ENCODE measurements around the gene SLCO1B3.
"Not testable (repeated sequence)": the region's sequence is repeated elsewhere in the genome, so short reads cannot be mapped to it uniquely, and the experiment has no call there.

SLCO1B3 gene, protein sequence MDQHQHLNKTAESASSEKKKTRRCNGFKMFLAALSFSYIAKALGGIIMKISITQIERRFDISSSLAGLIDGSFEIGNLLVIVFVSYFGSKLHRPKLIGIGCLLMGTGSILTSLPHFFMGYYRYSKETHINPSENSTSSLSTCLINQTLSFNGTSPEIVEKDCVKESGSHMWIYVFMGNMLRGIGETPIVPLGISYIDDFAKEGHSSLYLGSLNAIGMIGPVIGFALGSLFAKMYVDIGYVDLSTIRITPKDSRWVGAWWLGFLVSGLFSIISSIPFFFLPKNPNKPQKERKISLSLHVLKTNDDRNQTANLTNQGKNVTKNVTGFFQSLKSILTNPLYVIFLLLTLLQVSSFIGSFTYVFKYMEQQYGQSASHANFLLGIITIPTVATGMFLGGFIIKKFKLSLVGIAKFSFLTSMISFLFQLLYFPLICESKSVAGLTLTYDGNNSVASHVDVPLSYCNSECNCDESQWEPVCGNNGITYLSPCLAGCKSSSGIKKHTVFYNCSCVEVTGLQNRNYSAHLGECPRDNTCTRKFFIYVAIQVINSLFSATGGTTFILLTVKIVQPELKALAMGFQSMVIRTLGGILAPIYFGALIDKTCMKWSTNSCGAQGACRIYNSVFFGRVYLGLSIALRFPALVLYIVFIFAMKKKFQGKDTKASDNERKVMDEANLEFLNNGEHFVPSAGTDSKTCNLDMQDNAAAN

DNA sequence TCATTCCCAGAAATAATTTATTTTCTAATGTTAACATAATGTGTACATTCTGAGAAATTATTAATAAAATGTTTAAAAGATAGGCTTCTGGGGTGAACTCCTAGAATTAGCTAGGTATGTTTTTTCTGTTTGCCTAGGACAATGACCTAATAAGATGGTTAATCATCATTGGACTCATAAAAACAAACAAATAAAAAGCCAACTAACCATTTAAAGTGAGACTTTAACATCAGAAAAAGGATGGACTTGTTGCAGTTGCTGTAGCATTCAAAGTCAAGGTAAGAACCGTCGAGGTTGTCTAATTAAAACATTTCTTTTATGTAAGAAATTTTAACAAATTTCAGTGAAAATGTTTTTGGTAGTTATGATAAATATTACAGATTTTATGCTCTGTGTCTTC lies at the start of gene SLCO1B3:
TSS of gene SLCO1B3 (plus strand) at position 219 of the 400 bp plus-strand sequence. CDS start 5,034 bp downstream, outside the sequence.
- Histone ChIP-seq H3K9ac (ENCODE audit: low read length) (no peak within 1 kb of the TSS), H3K27ac (ENCODE audit: low read depth, low read length) (no peak within 1 kb of the TSS), H3K36me3 (ENCODE audit: control insufficient read depth, insufficient read depth, low read length) (no peaks in the 10 kb centered on the region), H3K27me3 (ENCODE audit: control insufficient read depth, insufficient read depth, low read length) (no peaks in the 10 kb centered on the region), H3K4me3 (ENCODE audit: low read length) (no peak within 1 kb of the TSS), H3K4me1 (ENCODE audit: control insufficient read depth, insufficient read depth, low read length) (no peaks in the 10 kb centered on the region)

DNA sequence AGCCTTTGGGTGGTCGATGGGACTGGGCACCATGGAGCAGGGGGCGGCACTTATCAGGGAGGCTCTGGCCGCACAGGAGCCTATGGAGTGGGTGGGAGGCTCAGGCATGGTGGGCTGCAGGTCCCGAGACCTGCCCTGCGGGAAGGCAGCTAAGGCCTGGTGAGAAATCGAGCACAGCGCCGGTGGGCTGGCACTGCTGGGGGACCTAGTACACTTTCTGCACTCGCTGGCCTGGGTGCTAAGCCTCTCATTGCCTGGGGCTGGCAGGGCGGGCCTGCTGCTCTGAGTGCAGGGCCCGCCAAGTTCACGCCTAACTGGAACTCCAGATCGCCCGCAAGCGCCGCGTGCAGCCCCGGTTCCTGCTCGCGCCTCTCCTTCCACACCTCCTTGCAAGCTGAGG lies 33.1 kb upstream of the SLCO1B3 start:
- Histone ChIP-seq H3K9ac (ENCODE audit: low read length) (no peak overlapping the region), H3K27ac (ENCODE audit: low read depth, low read length) (no peak overlapping the region), H3K27me3 (ENCODE audit: control insufficient read depth, insufficient read depth, low read length) (no peaks in the 10 kb centered on the region), H3K36me3 (ENCODE audit: control insufficient read depth, insufficient read depth, low read length) (no peaks in the 10 kb centered on the region), H3K4me1 (ENCODE audit: control insufficient read depth, insufficient read depth, low read length) (no peaks in the 10 kb centered on the region), H3K4me3 (ENCODE audit: low read length) (no peak overlapping the region)

DNA sequence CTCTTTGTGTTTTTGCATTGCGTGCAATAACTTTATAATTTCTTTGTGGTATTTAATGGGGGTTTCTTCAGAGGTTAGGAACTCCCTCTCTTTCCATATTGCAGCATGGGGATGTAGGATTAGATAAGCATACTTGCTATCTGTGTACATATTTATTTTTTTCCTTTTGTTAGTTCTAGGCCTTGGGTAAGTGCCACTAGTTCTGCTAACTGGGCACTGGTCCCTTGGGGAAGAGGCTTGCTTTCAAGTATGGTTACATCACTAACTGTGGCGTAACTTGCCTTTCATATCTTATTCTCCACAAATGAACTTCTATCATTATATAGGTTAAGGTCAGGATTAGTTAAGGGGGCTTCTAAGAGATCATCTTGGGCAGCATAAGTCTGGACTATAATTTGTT lies 31.5 kb upstream of the SLCO1B3 start:
- Histone ChIP-seq H3K36me3 (ENCODE audit: control insufficient read depth, insufficient read depth, low read length) (no peaks in the 10 kb centered on the region), H3K4me3 (ENCODE audit: low read length) (no peak overlapping the region), H3K9ac (ENCODE audit: low read length) (no peak overlapping the region), H3K27me3 (ENCODE audit: control insufficient read depth, insufficient read depth, low read length) (no peaks in the 10 kb centered on the region), H3K4me1 (ENCODE audit: control insufficient read depth, insufficient read depth, low read length) (no peaks in the 10 kb centered on the region), H3K27ac (ENCODE audit: low read depth, low read length) (no peak overlapping the region)

DNA sequence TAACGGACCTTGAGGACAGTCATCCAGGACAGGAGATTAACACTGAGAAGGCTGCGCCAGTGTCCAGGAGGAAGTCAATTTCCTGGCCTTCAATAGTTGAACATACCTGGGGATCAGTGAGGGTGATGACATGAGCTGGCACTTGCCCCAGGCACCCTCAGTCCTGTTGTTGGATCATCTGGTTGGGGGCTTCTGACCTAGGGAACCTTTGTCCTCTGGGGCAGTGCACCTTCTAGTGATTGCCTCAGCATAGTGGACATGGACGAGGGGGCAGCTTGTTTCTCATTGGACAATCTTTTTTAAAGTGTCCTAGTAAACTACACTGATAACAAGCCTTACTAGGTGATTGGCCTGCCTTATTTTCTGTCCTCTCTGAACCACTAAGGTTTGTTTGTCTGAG lies 30.5 kb upstream of the SLCO1B3 start:
- H3K4me1 ChIP-seq (ENCODE audit: control insufficient read depth, insufficient read depth, low read length); H3K36me3 ChIP-seq (ENCODE audit: control insufficient read depth, insufficient read depth, low read length); H3K27me3 ChIP-seq (ENCODE audit: control insufficient read depth, insufficient read depth, low read length): not testable (repeated sequence)

DNA sequence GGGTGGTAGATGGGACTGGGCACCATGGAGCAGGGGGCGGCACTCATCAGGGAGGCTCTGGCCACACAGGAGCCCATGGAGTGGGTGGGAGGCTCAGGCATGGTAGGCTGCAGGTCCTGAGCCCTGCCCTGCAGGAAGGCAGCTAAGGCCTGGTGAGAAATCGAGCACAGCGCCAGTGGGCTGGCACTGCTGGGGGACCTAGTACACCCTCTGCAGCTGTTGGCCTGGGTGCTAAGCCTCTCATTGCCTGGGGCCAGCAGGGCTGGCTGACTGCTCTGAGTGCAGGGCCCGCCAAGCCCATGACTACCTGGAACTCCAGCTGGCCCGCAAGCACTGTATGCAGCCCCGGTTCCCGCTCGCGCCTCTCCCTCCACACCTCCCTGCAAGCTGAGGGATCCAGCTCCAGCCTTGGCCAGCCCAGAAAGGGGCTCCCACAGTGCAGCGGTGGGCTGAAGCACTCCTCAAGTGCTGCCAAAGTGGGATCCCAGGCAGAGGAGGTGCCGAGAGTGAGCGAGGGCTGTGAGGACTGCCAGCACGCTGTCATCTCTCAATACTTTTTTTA lies 26.6 kb upstream of the SLCO1B3 start:
- H3K4me3 ChIP-seq (ENCODE audit: low read length); H3K27me3 ChIP-seq (ENCODE audit: control insufficient read depth, insufficient read depth, low read length); H3K27ac ChIP-seq (ENCODE audit: low read depth, low read length); H3K4me1 ChIP-seq (ENCODE audit: control insufficient read depth, insufficient read depth, low read length); H3K9ac ChIP-seq (ENCODE audit: low read length); H3K36me3 ChIP-seq (ENCODE audit: control insufficient read depth, insufficient read depth, low read length): not testable (repeated sequence)

More for the DNA sequence above, 30.5 kb upstream of the SLCO1B3 start:
- not testable (repeated sequence) for H3K27ac ChIP-seq (ENCODE audit: low read depth, low read length); H3K9ac ChIP-seq (ENCODE audit: low read length); H3K4me3 ChIP-seq (ENCODE audit: low read length)

DNA sequence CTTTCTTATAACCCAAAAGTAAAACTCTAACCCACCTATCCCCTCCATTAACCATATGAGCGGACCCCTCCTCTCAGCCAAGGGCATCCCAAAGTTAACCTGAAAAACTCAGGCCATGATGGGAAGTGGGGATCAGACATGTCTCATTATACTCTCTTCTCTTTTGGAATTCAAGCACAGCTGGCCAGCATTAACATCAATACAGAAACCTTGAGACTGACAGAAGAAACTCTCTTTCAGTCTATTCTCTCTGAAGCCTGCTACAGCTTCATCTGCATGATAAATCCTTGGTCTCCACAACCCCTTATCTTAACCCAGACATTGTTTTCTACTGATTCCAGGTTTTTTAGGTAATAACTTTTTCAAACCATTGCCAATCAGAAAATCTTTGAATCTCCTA lies 17.5 kb upstream of the SLCO1B3 start:
- Histone ChIP-seq H3K27ac (ENCODE audit: low read depth, low read length) (no peak overlapping the region), H3K4me1 (ENCODE audit: control insufficient read depth, insufficient read depth, low read length) (no peaks in the 10 kb centered on the region), H3K36me3 (ENCODE audit: control insufficient read depth, insufficient read depth, low read length) (no peaks in the 10 kb centered on the region), H3K4me3 (ENCODE audit: low read length) (no peak overlapping the region), H3K27me3 (ENCODE audit: control insufficient read depth, insufficient read depth, low read length) (no peaks in the 10 kb centered on the region), H3K9ac (ENCODE audit: low read length) (no peak overlapping the region)

DNA sequence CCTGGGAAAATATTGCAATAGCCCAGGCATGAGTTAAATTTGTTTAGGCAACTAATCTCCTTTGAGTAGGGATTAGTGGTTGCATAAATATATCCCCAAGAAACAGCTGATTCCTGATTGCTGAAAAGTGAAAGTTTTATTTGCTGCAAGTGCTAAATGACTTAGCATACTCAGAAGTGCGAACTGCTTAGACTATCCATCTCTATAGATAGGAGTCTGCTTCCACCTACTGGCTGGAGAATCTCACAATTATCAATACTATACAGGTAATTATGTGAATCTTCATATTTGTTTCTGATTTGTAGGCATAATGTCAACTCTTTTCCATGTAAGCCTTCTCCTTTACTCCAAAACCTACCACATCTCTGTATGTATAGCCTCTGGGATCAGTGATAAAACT lies 12.0 kb upstream of the SLCO1B3 start:
- no peaks in the 10 kb centered on the region for H3K4me1 ChIP-seq (ENCODE audit: control insufficient read depth, insufficient read depth, low read length)
- no peak overlapping the region for H3K4me3 ChIP-seq (ENCODE audit: low read length)
- no peak overlapping the region for H3K9ac ChIP-seq (ENCODE audit: low read length)
- no peak overlapping the region for H3K27ac ChIP-seq (ENCODE audit: low read depth, low read length)
- no peaks in the 10 kb centered on the region for H3K27me3 ChIP-seq (ENCODE audit: control insufficient read depth, insufficient read depth, low read length)
- no peaks in the 10 kb centered on the region for H3K36me3 ChIP-seq (ENCODE audit: control insufficient read depth, insufficient read depth, low read length)

DNA sequence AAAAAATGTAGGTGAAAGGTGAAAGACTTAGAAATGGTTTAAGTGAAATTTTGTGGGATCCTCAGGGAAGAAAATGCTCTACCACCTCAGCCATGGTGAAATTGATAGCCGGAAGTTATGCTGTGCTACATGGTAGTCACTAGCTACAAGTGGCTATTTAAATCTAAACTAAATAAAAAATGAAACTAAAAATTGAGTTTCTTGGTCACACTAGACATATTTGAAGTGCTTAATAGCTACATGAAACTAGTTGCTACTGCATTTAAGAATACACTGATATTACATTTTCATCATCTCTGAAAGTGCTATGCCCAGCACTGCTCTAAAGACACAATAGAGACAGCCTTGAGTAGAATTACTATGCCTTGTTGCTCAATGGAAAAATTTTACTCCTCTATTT lies 10.3 kb upstream of the SLCO1B3 start:
- Histone ChIP-seq H3K36me3 (ENCODE audit: control insufficient read depth, insufficient read depth, low read length) (no peaks in the 10 kb centered on the region), H3K27ac (ENCODE audit: low read depth, low read length) (no peak overlapping the region), H3K4me1 (ENCODE audit: control insufficient read depth, insufficient read depth, low read length) (no peaks in the 10 kb centered on the region), H3K27me3 (ENCODE audit: control insufficient read depth, insufficient read depth, low read length) (no peaks in the 10 kb centered on the region), H3K9ac (ENCODE audit: low read length) (no peak overlapping the region), H3K4me3 (ENCODE audit: low read length) (no peak overlapping the region)

DNA sequence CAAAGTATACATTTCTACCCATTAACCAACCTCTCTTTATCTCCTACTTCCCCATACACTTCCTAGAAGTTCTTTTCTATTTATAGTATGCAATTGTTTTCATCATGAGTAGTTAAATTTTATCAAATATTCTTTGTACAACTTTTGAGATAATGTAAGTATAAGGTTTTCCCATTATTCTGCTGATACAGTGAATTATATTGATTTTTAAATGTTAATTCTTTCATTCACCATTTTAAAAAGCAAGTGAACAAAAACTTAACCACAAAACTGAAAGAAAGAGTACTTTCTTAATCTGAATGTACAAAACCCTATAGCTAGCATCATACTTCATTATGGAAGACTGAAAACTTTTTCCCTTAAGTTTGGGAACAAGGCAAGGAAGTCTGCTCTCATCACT lies 9.5 kb upstream of the SLCO1B3 start:
- H3K9ac ChIP-seq (ENCODE audit: low read length) = no peak overlapping the region
- no peak overlapping the region for H3K27ac ChIP-seq (ENCODE audit: low read depth, low read length)
- H3K4me3 ChIP-seq (ENCODE audit: low read length) = no peak overlapping the region
- H3K36me3 ChIP-seq (ENCODE audit: control insufficient read depth, insufficient read depth, low read length) = no peaks in the 10 kb centered on the region
- no peaks in the 10 kb centered on the region for H3K4me1 ChIP-seq (ENCODE audit: control insufficient read depth, insufficient read depth, low read length)
- H3K27me3 ChIP-seq (ENCODE audit: control insufficient read depth, insufficient read depth, low read length) = no peaks in the 10 kb centered on the region

DNA sequence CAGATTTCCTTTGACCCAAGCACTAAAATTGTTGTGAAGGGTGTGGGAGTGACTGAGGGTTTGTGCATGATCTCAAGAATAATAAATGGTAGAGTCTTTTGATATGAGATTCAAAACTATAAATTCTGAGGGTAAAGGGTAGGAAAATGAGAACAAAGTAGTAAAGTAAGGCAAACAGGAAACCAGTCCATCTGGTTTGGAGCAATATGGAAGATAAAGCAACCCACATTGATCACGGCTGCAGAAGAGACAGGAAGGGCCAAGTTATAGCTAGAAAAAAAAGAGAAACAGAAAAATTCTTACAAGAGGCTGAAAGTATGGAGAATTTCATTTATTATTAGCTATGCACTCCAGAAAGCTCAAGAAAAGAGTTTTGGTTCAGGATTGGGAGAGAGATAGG lies 4.6 kb upstream of the SLCO1B3 start:
- Histone ChIP-seq H3K4me1 (ENCODE audit: control insufficient read depth, insufficient read depth, low read length) (no peaks in the 10 kb centered on the region), H3K27me3 (ENCODE audit: control insufficient read depth, insufficient read depth, low read length) (no peaks in the 10 kb centered on the region), H3K4me3 (ENCODE audit: low read length) (no peak overlapping the region), H3K36me3 (ENCODE audit: control insufficient read depth, insufficient read depth, low read length) (no peaks in the 10 kb centered on the region), H3K27ac (ENCODE audit: low read depth, low read length) (no peak overlapping the region), H3K9ac (ENCODE audit: low read length) (no peak overlapping the region)

DNA sequence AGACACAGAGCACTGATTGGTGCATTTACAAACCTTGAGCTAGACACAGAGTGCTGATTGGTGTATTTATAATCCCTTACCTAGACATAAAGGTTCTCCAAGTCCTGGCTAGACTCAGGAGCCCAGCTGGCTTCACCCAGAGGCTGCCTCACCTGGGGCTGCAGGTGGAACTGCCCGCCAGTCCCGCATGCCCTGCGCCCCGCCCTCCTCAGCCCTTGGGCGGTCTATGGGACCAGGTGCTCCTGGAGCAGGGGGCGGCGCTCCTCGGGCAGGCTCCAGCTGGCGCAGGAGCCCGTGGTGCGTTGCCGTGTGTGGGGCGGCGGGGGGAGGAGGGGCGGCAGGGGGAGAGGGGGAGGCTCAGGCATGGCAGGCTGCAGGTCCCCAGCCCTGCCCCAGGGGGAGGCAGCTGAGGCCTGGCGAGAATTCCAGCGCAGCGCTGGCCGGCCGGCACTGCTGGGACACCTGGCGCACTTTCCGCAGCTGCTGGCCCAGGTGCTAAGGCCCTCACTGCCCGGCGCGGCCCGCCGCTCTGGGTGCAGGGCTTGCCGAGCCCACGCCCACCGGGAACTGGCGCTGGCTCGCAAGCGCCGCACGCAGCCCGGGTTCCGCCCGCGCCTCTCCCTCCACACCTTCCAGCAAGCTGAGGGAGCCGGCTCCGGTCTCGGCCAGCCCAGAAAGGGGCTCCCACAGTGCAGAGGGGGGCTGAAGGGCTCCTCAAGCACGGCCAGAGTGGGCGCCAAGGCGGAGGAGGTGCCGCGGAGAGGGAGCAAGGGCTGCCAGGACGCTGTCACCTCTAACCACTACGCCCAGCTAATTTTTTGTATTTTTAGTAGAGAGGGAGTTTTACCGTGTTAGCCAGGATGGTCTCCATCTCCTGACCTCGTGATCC lies 3.1 kb upstream of the SLCO1B3 start:
- no peaks in the 10 kb centered on the region for H3K4me1 ChIP-seq (ENCODE audit: control insufficient read depth, insufficient read depth, low read length)
- no peak overlapping the region for H3K4me3 ChIP-seq (ENCODE audit: low read length)
- H3K27me3 ChIP-seq (ENCODE audit: control insufficient read depth, insufficient read depth, low read length) = no peaks in the 10 kb centered on the region
- no peak overlapping the region for H3K9ac ChIP-seq (ENCODE audit: low read length)
- H3K36me3 ChIP-seq (ENCODE audit: control insufficient read depth, insufficient read depth, low read length) = no peaks in the 10 kb centered on the region
- H3K27ac ChIP-seq (ENCODE audit: low read depth, low read length) = no peak overlapping the region

DNA sequence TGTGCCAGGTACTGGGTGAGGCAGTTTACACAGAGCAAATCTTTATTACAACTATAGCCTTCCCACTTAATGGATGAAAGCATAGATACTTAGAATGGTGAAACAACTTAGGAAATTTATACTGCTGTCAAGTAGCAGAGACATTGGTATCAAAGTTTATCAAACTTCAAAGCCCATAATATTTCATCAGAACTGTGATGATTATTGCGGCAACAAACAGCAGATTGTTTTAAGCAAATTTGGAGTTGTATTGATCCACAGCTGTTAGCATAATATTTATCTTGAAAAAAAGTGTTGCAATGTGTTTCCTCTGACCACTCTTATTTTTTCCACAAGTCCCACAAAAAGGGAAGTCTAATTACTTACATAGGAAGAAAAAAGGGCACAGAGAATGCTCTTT lies 2.0 kb upstream of the SLCO1B3 start:
- Histone ChIP-seq H3K9ac (ENCODE audit: low read length) (no peak overlapping the region), H3K4me3 (ENCODE audit: low read length) (no peak overlapping the region), H3K36me3 (ENCODE audit: control insufficient read depth, insufficient read depth, low read length) (no peaks in the 10 kb centered on the region), H3K27ac (ENCODE audit: low read depth, low read length) (no peak overlapping the region), H3K4me1 (ENCODE audit: control insufficient read depth, insufficient read depth, low read length) (no peaks in the 10 kb centered on the region), H3K27me3 (ENCODE audit: control insufficient read depth, insufficient read depth, low read length) (no peaks in the 10 kb centered on the region)

Data from rectal smooth muscle tissue (tissue), 1 donor.